Liver (tissue), 9 donors: ENCODE data around the gene CYFIP2. TPM values are rescaled to one million over a fixed set of nuclear protein-coding genes. Genes with fewer than 3 reads are reported as not detected.

Source experiments
- DNase-seq: peaks from one replicate; pipeline ENCODE4 v3.0.0-alpha.2; 2017; ENCODE audit warnings: low spot score
- H3K27ac ChIP-seq, 2 donors: one replicate each; pipeline ENCODE4 v1.7.0; 2013; ENCODE audit warnings: inconsistent platforms in 2 of 2, low read length in 2 of 2, control low read depth in 1 of 2, low read depth in 1 of 2, mild to moderate bottlenecking in 1 of 2
- H3K27me3 ChIP-seq, 4 donors: one replicate each; pipeline versions ENCODE4 v1.6.1 to v1.7.0; 2013; ENCODE audit warnings: low read length in 3 of 4, inconsistent platforms in 1 of 4, mild to moderate bottlenecking in 1 of 4, moderate library complexity in 1 of 4; ENCODE audit not compliant: control insufficient read depth in 4 of 4, insufficient read depth in 4 of 4
- H3K36me3 ChIP-seq, 4 donors: one replicate each; pipeline versions ENCODE4 v1.6.1 to v1.7.0; 2013; ENCODE audit warnings: low read length in 3 of 4, mild to moderate bottlenecking in 3 of 4, low read depth in 1 of 4, moderate library complexity in 1 of 4; ENCODE audit not compliant: control insufficient read depth in 4 of 4, insufficient read depth in 3 of 4
- H3K4me1 ChIP-seq, 4 donors: one replicate each; pipeline versions ENCODE4 v1.6.1 to v1.7.0; 2013; ENCODE audit warnings: low read length in 3 of 4, mild to moderate bottlenecking in 3 of 4, moderate library complexity in 1 of 4; ENCODE audit not compliant: control insufficient read depth in 4 of 4, insufficient read depth in 4 of 4
- H3K4me3 ChIP-seq, 3 donors: one replicate each; pipeline versions ENCODE4 v1.6.1 to v1.7.0; 2013; ENCODE audit warnings: low read length in 3 of 3, control low read depth in 1 of 3, low read depth in 1 of 3, mild to moderate bottlenecking in 1 of 3
- H3K9ac ChIP-seq, 2 donors: one replicate each; pipeline ENCODE4 v1.7.0; 2013; ENCODE audit warnings: low read length in 2 of 2, mild to moderate bottlenecking in 2 of 2, moderate library complexity in 2 of 2, control low read depth in 1 of 2, low read depth in 1 of 2
- H3K9me3 ChIP-seq, 4 donors: one replicate each; pipeline versions ENCODE4 v1.6.1 to v1.7.0; 2013; ENCODE audit warnings: low read length in 3 of 4; ENCODE audit not compliant: control insufficient read depth in 4 of 4
- EGR1 ChIP-seq, 2 donors: IDR thresholded peaks; 2 replicates each; pipeline ENCODE4 v1.6.1; 2016 to 2018; ENCODE audit warnings: antibody characterized with exemption in 2 of 2, low read depth in 2 of 2
- FOXA1 ChIP-seq: IDR thresholded peaks from 2 replicates; pipeline ENCODE4 v1.6.1; 2016; ENCODE audit warnings: antibody characterized with exemption
- GABPA ChIP-seq, 2 donors: IDR thresholded peaks in 1 of 2; conservative IDR thresholded peaks in 1 of 2; 2 replicates each; pipeline ENCODE4 v1.6.1; 2016; ENCODE audit warnings: antibody characterized with exemption in 2 of 2, mild to moderate bottlenecking in 1 of 2, moderate library complexity in 1 of 2
- HNF4A ChIP-seq, 2 donors: conservative IDR thresholded peaks; 2 replicates each; pipeline ENCODE4 v1.6.1; 2016; ENCODE audit warnings: antibody characterized with exemption in 2 of 2, mild to moderate bottlenecking in 2 of 2
- JUND ChIP-seq, 2 donors: IDR thresholded peaks; 2 replicates each; pipeline ENCODE4 v1.6.1; 2016; ENCODE audit warnings: antibody characterized with exemption in 2 of 2
- RXRA ChIP-seq, 2 donors: IDR thresholded peaks; 2 replicates each; pipeline ENCODE4 v1.6.1; 2017 to 2018; ENCODE audit warnings: antibody characterized with exemption in 2 of 2, mild to moderate bottlenecking in 1 of 2
- TAF1 ChIP-seq: conservative IDR thresholded peaks from 2 replicates; pipeline ENCODE4 v1.6.1; 2016; ENCODE audit warnings: antibody characterized with exemption, mild to moderate bottlenecking
- YY1 ChIP-seq: IDR thresholded peaks from 2 replicates; pipeline ENCODE4 v1.6.1; 2016; ENCODE audit warnings: antibody characterized with exemption, mild to moderate bottlenecking
- WGBS: extraction: QIAGEN DNeasy Blood & Tissue Kit; methylation state at CpG from one replicate; pipeline ENCODE4 v1.1.7; 2013; 5-methylcytosine and 5-hydroxymethylcytosine counted together
- polyA plus RNA-seq, 2 donors: library from polyadenylated mRNA; stranded (reverse) in 1 of 2; unstranded in 1 of 2; fragments of 200-250 nt in 1 of 2; fragments of >200 nt in 1 of 2; fragmentation: Nextera tagmentation in 1 of 2; extraction: Ambion mirVana in 1 of 2; gene quantifications; one replicate each; pipeline versions ENCODE4 v1.2.1 to v1.2.3, GENCODE V29; 2013 to 2015
- total RNA-seq, 2 donors: library from RNA; depleted of rRNA; stranded (reverse); fragments of >200 nt; gene quantifications; one replicate each; pipeline ENCODE4 v1.2.3, GENCODE V29; 2014
- TF ChIP-seq, protein P1 (sequence below): IDR thresholded peaks from 2 replicates; pipeline ENCODE4 v1.6.1; 2016; ENCODE audit warnings: antibody characterized with exemption
- TF ChIP-seq, protein P2 (sequence below): IDR thresholded peaks from 2 replicates; pipeline ENCODE4 v1.6.1; 2016; ENCODE audit warnings: antibody characterized with exemption, mild to moderate bottlenecking
- TF ChIP-seq, protein P3 (sequence below): IDR thresholded peaks from 2 replicates; pipeline ENCODE4 v1.6.1; 2016; ENCODE audit warnings: antibody characterized with exemption
- TF ChIP-seq, protein P4 (sequence below): fragments of 150-350 bp; IDR thresholded peaks from 2 replicates; pipeline ENCODE4 v1.5.1; 2017; ENCODE audit warnings: improper control_type of control experiment, low read depth, low read length; ENCODE audit not compliant: missing input control
- donor health status: healthy.
- donor health status: healthy.
- donor health status: healthy.
- donor health status: healthy.
- donor health status: healthy.

The CYFIP2 gene
- total and polyA plus RNA-seq, 4 donors, result 12.6 to 38.9 (median 28.2) TPM

DNA sequence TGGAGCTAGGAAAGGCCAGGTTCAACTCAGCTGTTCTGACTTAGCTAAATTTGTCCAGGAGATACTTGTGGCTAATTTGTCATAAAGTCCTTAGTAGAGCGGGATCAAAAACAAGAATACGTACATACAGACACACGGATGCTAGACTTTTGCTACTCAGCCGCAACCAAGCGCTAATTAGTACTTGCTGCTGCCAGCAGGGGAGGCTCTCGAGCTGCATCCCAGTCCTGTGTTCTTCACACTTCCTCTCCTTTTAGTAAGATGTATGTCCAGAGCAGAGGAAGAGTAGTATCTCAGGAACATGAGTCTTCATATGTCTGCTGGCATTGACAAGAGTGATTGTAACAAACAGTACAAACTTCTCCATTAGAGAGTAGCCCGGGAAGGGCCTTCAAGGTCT is 58.3 kb downstream of the CYFIP2 start (continued):
- TF ChIP-seq, protein P1, sequence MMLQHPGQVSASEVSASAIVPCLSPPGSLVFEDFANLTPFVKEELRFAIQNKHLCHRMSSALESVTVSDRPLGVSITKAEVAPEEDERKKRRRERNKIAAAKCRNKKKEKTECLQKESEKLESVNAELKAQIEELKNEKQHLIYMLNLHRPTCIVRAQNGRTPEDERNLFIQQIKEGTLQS, result no peak
- TF ChIP-seq, protein P2, sequence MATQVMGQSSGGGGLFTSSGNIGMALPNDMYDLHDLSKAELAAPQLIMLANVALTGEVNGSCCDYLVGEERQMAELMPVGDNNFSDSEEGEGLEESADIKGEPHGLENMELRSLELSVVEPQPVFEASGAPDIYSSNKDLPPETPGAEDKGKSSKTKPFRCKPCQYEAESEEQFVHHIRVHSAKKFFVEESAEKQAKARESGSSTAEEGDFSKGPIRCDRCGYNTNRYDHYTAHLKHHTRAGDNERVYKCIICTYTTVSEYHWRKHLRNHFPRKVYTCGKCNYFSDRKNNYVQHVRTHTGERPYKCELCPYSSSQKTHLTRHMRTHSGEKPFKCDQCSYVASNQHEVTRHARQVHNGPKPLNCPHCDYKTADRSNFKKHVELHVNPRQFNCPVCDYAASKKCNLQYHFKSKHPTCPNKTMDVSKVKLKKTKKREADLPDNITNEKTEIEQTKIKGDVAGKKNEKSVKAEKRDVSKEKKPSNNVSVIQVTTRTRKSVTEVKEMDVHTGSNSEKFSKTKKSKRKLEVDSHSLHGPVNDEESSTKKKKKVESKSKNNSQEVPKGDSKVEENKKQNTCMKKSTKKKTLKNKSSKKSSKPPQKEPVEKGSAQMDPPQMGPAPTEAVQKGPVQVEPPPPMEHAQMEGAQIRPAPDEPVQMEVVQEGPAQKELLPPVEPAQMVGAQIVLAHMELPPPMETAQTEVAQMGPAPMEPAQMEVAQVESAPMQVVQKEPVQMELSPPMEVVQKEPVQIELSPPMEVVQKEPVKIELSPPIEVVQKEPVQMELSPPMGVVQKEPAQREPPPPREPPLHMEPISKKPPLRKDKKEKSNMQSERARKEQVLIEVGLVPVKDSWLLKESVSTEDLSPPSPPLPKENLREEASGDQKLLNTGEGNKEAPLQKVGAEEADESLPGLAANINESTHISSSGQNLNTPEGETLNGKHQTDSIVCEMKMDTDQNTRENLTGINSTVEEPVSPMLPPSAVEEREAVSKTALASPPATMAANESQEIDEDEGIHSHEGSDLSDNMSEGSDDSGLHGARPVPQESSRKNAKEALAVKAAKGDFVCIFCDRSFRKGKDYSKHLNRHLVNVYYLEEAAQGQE, result no peak

DNA sequence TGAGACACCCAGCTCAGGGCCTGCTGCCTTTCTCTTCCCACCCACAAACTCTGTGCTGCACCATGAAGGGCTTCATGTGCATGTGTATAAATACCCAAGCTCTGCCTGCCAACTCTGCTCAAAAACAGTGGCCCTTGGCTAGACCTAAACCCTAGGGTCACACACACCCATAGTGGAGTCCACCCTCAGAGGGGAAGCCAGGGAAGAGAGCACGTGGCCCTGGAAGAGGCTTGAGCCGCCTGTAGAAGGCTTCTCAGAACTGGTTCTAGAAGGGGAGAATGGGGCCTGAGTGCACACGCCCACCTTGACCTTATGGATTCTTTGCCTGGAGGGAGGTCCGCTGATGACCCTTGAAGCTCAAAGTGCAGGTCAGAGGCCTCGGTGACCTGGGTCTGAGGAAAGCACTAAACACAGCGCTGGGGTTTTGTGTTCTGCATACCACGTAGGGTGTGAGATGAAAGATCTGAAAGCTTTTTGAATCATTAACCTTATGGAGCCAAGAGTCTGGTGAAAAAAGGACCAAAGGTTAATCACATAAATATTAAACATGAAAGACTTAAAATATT is 60.6 kb downstream of the CYFIP2 start:
- peak; percentile 23 to 34 for TF ChIP-seq RXRA (IDR thresholded peaks at IDR 0.05)
- no peak for TF ChIP-seq YY1
- peak; percentile 29 to 62 for TF ChIP-seq HNF4A (conservative IDR thresholded peaks at IDR 0.05)
- H3K27ac ChIP-seq, result no peak overlapping the region
- no peak overlapping the region for H3K9ac ChIP-seq
- no peak overlapping the region for H3K4me3 ChIP-seq
- H3K4me1 ChIP-seq, result peaks cover 0 to 13% (median 3%) of the 10 kb centered on the region in 4 donors
- WGBS, result 61% methylated on average over 7 of the region's 7 CpGs
- no peaks in the 10 kb centered on the region for H3K27me3 ChIP-seq
- DNase-seq, result no peak
- peaks cover 0 to 17% (median 6%) of the 10 kb centered on the region in 4 donors for H3K36me3 ChIP-seq
- no peaks in the 10 kb centered on the region for H3K9me3 ChIP-seq

DNA sequence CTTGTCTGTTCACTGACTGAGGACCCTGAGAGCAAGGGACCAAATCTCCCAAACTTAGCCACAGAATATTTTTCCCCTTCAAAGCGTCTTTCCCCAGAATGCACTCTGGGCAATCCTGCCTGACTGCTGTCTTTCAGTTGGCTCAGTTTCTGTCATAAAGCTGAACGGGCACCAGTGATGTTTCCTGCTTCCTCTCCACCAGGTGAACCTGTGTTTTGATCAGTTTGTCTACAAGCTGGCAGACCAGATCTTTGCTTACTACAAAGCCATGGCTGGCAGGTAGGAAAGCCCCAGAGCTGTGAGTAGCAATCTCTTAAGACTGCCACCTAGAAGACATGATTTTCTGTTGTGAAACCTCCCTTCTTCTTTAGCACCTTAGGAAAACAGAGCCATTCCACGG is 61.8 kb downstream of the CYFIP2 start:
- no peak for DNase-seq
- H3K27me3 ChIP-seq, result no peaks in the 10 kb centered on the region
- H3K36me3 ChIP-seq, result peaks cover 0 to 17% (median 6%) of the 10 kb centered on the region in 4 donors
- H3K4me1 ChIP-seq, result peaks cover 0 to 13% (median 3%) of the 10 kb centered on the region in 4 donors
- H3K4me3 ChIP-seq, result no peak overlapping the region
- H3K9me3 ChIP-seq, result no peaks in the 10 kb centered on the region
- 59% methylated on average over 3 of the region's 3 CpGs for WGBS
- TF ChIP-seq JUND (IDR thresholded peaks at IDR 0.05), result no peak
- TF ChIP-seq, protein P3, sequence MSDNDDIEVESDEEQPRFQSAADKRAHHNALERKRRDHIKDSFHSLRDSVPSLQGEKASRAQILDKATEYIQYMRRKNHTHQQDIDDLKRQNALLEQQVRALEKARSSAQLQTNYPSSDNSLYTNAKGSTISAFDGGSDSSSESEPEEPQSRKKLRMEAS, result no peak
- no peak for TF ChIP-seq GABPA (IDR thresholded peaks at IDR 0.05 in 1 of 2, conservative IDR thresholded peaks at IDR 0.05 in 1 of 2)
- TF ChIP-seq RXRA (IDR thresholded peaks at IDR 0.05), result no peak
- TF ChIP-seq FOXA1, result no peak
- no peak for TF ChIP-seq TAF1
- TF ChIP-seq, protein P4, sequence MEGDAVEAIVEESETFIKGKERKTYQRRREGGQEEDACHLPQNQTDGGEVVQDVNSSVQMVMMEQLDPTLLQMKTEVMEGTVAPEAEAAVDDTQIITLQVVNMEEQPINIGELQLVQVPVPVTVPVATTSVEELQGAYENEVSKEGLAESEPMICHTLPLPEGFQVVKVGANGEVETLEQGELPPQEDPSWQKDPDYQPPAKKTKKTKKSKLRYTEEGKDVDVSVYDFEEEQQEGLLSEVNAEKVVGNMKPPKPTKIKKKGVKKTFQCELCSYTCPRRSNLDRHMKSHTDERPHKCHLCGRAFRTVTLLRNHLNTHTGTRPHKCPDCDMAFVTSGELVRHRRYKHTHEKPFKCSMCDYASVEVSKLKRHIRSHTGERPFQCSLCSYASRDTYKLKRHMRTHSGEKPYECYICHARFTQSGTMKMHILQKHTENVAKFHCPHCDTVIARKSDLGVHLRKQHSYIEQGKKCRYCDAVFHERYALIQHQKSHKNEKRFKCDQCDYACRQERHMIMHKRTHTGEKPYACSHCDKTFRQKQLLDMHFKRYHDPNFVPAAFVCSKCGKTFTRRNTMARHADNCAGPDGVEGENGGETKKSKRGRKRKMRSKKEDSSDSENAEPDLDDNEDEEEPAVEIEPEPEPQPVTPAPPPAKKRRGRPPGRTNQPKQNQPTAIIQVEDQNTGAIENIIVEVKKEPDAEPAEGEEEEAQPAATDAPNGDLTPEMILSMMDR, result no peak
- no peak for TF ChIP-seq EGR1 (IDR thresholded peaks at IDR 0.05; ENCODE audit: low read depth in 2 of 2)
- H3K27ac ChIP-seq, result no peak overlapping the region
- H3K9ac ChIP-seq, result no peak overlapping the region
